Calu3 (cell line): ENCODE results near the gene CDK5RAP2. TPM values are rescaled to one million over a fixed set of nuclear protein-coding genes. Genes with fewer than 3 reads are reported as not detected.

Experiments used
- BruUV-seq: library from RNA; stranded (reverse); fragments of 400-500 nt; replicated peaks from 2 replicates; lab custom pipeline; 2021; lab: Mats Ljungman, UMichigan
- CTCF ChIA-PET: fragments of 300-600 bp; sonication (Branson Sonifier 250); formaldehyde crosslinking; loops from one replicate; lab custom pipeline; 2022; ENCODE audit warnings: antibody characterized with exemption; lab: Charles Lee
- DNase-seq: peaks from one replicate; pipeline ENCODE4 v3.0.0; 2022
- H3K27ac Mint-ChIP-seq: one replicate; pipeline ENCODE4 v1.8.0; 2022; ENCODE audit warnings: mixed read lengths; ENCODE audit not compliant: unreplicated experiment
- H3K27me3 Mint-ChIP-seq: one replicate; pipeline ENCODE4 v1.8.0; 2022; ENCODE audit warnings: mixed read lengths; ENCODE audit not compliant: unreplicated experiment
- H3K36me3 Mint-ChIP-seq: one replicate; pipeline ENCODE4 v1.8.0; 2022; ENCODE audit warnings: mild to moderate bottlenecking, moderate library complexity, mixed read lengths; ENCODE audit not compliant: insufficient read depth, unreplicated experiment
- H3K4me1 Mint-ChIP-seq: one replicate; pipeline ENCODE4 v1.8.0; 2022; ENCODE audit warnings: mild to moderate bottlenecking, low read depth, mixed read lengths; ENCODE audit not compliant: unreplicated experiment
- H3K4me3 Mint-ChIP-seq: one replicate; pipeline ENCODE4 v1.8.0; 2022; ENCODE audit warnings: mild to moderate bottlenecking, low read depth, moderate library complexity, mixed read lengths; ENCODE audit not compliant: unreplicated experiment
- H3K9me3 Mint-ChIP-seq: one replicate; pipeline ENCODE4 v1.8.0; 2022; ENCODE audit warnings: low read depth, mixed read lengths; ENCODE audit not compliant: unreplicated experiment
- CTCF ChIP-seq: fragments of 200-600 bp; IDR thresholded peaks from one replicate; pipeline ENCODE4 v1.8.0; 2022; ENCODE audit warnings: antibody characterized with exemption; ENCODE audit not compliant: unreplicated experiment
- intact Hi-C: fragments of 100-400 bp; cut with micrococcal nuclease; formaldehyde crosslinking; loops from one replicate; pipeline ENCODE4 v1.10.0; 2022; ENCODE audit not compliant: unreplicated experiment
- total RNA-seq: library from RNA; stranded (reverse); gene quantifications from 2 replicates; pipeline ENCODE4 v1.2.3, GENCODE V29; 2022

CDK5RAP2 gene
- total RNA-seq, 1 experiment from 2014 or later: 40.7 TPM

- no peaks in the 10 kb centered on the region for H3K9me3 Mint-ChIP-seq
- intact Hi-C loops: no loop called here
- no peaks in the 10 kb centered on the region for H3K27me3 Mint-ChIP-seq
- no peak for TF ChIP-seq CTCF
- H3K27ac Mint-ChIP-seq: no peak overlapping the region
- H3K4me3 Mint-ChIP-seq: no peak overlapping the region
- no peak for DNase-seq
- H3K36me3 Mint-ChIP-seq: no peaks in the 10 kb centered on the region
- BruUV-seq: no TSS peak
- H3K4me1 Mint-ChIP-seq: peaks cover 8% of the 10 kb centered on the region
- CTCF ChIA-PET: no interaction called here
Observed at GRCh38 chr9:120538339-120538738, 41.6 kb downstream of the CDK5RAP2 start.

- no peak overlapping the region for H3K4me3 Mint-ChIP-seq
- no peaks in the 10 kb centered on the region for H3K27me3 Mint-ChIP-seq
- TF ChIP-seq CTCF: no peak
- intact Hi-C loops: no loop called here
- DNase-seq: no peak
- CTCF ChIA-PET: no interaction called here
- no TSS peak for BruUV-seq
- H3K27ac Mint-ChIP-seq: no peak overlapping the region
- H3K36me3 Mint-ChIP-seq: no peaks in the 10 kb centered on the region
- H3K4me1 Mint-ChIP-seq: peaks cover 19% of the 10 kb centered on the region
- H3K9me3 Mint-ChIP-seq: no peaks in the 10 kb centered on the region
Observed at GRCh38 chr9:120536949-120537640, 42.9 kb downstream of the CDK5RAP2 start.

GRCh38 chr9:120536094-120536493, 43.9 kb downstream of the CDK5RAP2 start:
- BruUV-seq: no TSS peak
- intact Hi-C loops: no loop called here
- H3K27me3 Mint-ChIP-seq: no peaks in the 10 kb centered on the region
- no peak overlapping the region for H3K4me3 Mint-ChIP-seq
- no peaks in the 10 kb centered on the region for H3K9me3 Mint-ChIP-seq
- peaks cover 19% of the 10 kb centered on the region for H3K4me1 Mint-ChIP-seq
- CTCF ChIA-PET: no interaction called here
- no peak for DNase-seq
- no peaks in the 10 kb centered on the region for H3K36me3 Mint-ChIP-seq
- H3K27ac Mint-ChIP-seq: no peak overlapping the region
- TF ChIP-seq CTCF: no peak

GRCh38 chr9:120534266-120534665, 45.7 kb downstream of the CDK5RAP2 start:
- Mint-ChIP-seq H3K27me3 (no peaks in the 10 kb centered on the region), H3K4me3 (no peak overlapping the region), H3K9me3 (no peaks in the 10 kb centered on the region), H3K4me1 (peaks cover 19% of the 10 kb centered on the region), H3K27ac (no peak overlapping the region), H3K36me3 (no peaks in the 10 kb centered on the region)
- DNase-seq: no peak
- BruUV-seq: no TSS peak
- intact Hi-C loops: no loop called here
- no peak for TF ChIP-seq CTCF
- CTCF ChIA-PET: interaction anchor here (0.7 kb wide), 1 partner anchor 447 kb away, joined by 7 read pairs; no protein-coding TSS in a partner anchor
